Left lung (tissue), 14 donors: ENCODE measurements around the gene TMEM50A. TPM values are rescaled to one million over a fixed set of nuclear protein-coding genes. Genes with fewer than 3 reads are reported as not detected.
"Not testable (repeated sequence)": the region's sequence is repeated elsewhere in the genome, so short reads cannot be mapped to it uniquely, and the experiment has no call there.

Experiments used
- ATAC-seq: fragments of 200-7000 bp; cut with Tn5 transposase; one replicate; pipeline ENCODE4 v1.9.1; 2020; ENCODE audit warnings: moderate library complexity
- DNase-seq, 4 donors: peaks; one replicate each; pipeline ENCODE4 v3.0.0-alpha.2; 2013 to 2020
- H3K27ac ChIP-seq, 2 donors: fragments of 200-600 bp; sonication (generic) in 1 of 2; one replicate each; pipeline versions ENCODE4 v1.5.0 to v1.8.0; 2020 to 2021
- H3K27me3 ChIP-seq, 2 donors: fragments of 200-600 bp; sonication (generic) in 1 of 2; one replicate each; pipeline versions ENCODE4 v1.5.0 to v1.8.0; 2020 to 2021
- H3K36me3 ChIP-seq, 2 donors: fragments of 200-600 bp; sonication (generic) in 1 of 2; one replicate each; pipeline versions ENCODE4 v1.5.0 to v1.8.0; 2020 to 2021
- H3K4me1 ChIP-seq, 2 donors: fragments of 200-600 bp; one replicate each; pipeline ENCODE4 v1.8.0; 2021
- H3K4me3 ChIP-seq, 2 donors: fragments of 200-600 bp; sonication (generic) in 1 of 2; one replicate each; pipeline versions ENCODE4 v1.5.0 to v1.8.0; 2020 to 2021; ENCODE audit warnings: mild to moderate bottlenecking in 1 of 2
- H3K9me3 ChIP-seq, 2 donors: fragments of 200-600 bp; sonication (generic) in 1 of 2; one replicate each; pipeline versions ENCODE4 v1.5.0 to v1.8.0; 2020 to 2021
- intact Hi-C, 2 donors: fragments of 100-400 bp; cut with DNase I; formaldehyde crosslinking; loops; one replicate each; pipeline versions ENCODE4 v1.11.2 to v1.14.2; 2022
- long read RNA-seq, 12 donors: library from polyadenylated mRNA in 2 of 12; unstranded in 2 of 12; transcript quantifications; one replicate each; pipeline ENCODE4 v2.0.0 and lab custom pipeline, GENCODE V29; 2019 to 2026
- polyA plus RNA-seq, 6 donors: library from polyadenylated mRNA; unstranded; fragments of 120-200 nt; gene quantifications; one replicate each; pipeline ENCODE4 v1.2.1, GENCODE V29; 2013; ENCODE audit not compliant: insufficient read length in 6 of 6
- total RNA-seq, 2 donors: library from RNA; stranded (reverse); fragmentation: NEBNext Ultra II Directional; extraction: Animal tissue kit (Norgen Biotek cat#: 25700); gene quantifications; one replicate each; pipeline ENCODE4 v1.2.1, GENCODE V29; 2021
- TF ChIP-seq, protein P1 (sequence below), 2 donors: fragments of 200-600 bp; sonication (generic) in 1 of 2; IDR thresholded peaks; one replicate each; pipeline versions ENCODE4 v1.5.0 to v1.8.0; 2021; ENCODE audit warnings: antibody characterized with exemption in 2 of 2
- donor health status: DM: no; HTN: yes; CAD: no.
- donor health status: DM: no; HTN: no; CAD: no.

TMEM50A gene
- total RNA-seq (100 to 1,000 TPM; 120 to 128 TPM), polyA plus RNA-seq (100 to 1,000 TPM in 1 of 6 donors, 10 to 100 TPM in 5; 70.9 to 101 (median 81.3) TPM)
- long read RNA-seq, donor 1, transcript TMEM50A-201 (7 exons, 2,683 nt): major isoform, 52 of 78 reads
- long read RNA-seq, donor 1, partial matches to known transcripts: 25 of 78 reads
- long read RNA-seq, donor 1, other reads (novel, unspliced or antisense): 0 of 78 reads
- long read RNA-seq, donor 2, transcript TMEM50A-201 (7 exons, 2,683 nt): major isoform, 31 of 49 reads
- long read RNA-seq, donor 2, partial matches to known transcripts: 16 of 49 reads
- long read RNA-seq, donor 2, other reads (novel, unspliced or antisense): 0 of 49 reads
- long read RNA-seq, donor 3, transcript TMEM50A-201 (7 exons, 2,683 nt): major isoform, 41 of 65 reads
- long read RNA-seq, donor 3, partial matches to known transcripts: 22 of 65 reads
- long read RNA-seq, donor 3, other reads (novel, unspliced or antisense): 0 of 65 reads
- long read RNA-seq, donor 4, transcript TMEM50A-201 (7 exons, 2,683 nt): major isoform, 80 of 89 reads
- long read RNA-seq, donor 4, partial matches to known transcripts: 3 of 89 reads
- long read RNA-seq, donor 4, other reads (novel, unspliced or antisense): 2 of 89 reads
- long read RNA-seq, donor 5, transcript TMEM50A-201 (7 exons, 2,683 nt): major isoform, 35 of 43 reads
- long read RNA-seq, donor 5, partial matches to known transcripts: 7 of 43 reads
- long read RNA-seq, donor 5, other reads (novel, unspliced or antisense): 0 of 43 reads
- long read RNA-seq, donor 6, transcript TMEM50A-201 (7 exons, 2,683 nt): major isoform, 32 of 52 reads
- long read RNA-seq, donor 6, partial matches to known transcripts: 18 of 52 reads
- long read RNA-seq, donor 6, other reads (novel, unspliced or antisense): 0 of 52 reads
- long read RNA-seq, donor 7, transcript TMEM50A-201 (7 exons, 2,683 nt): major isoform, 22 of 26 reads
- long read RNA-seq, donor 7, partial matches to known transcripts: 0 of 26 reads
- long read RNA-seq, donor 7, other reads (novel, unspliced or antisense): 0 of 26 reads
- long read RNA-seq, donor 8, transcript TMEM50A-201 (7 exons, 2,683 nt): major isoform, 30 of 32 reads
- long read RNA-seq, donor 8, partial matches to known transcripts: 0 of 32 reads
- long read RNA-seq, donor 8, other reads (novel, unspliced or antisense): 0 of 32 reads
- long read RNA-seq, donor 9, partial matches to known transcripts: 0 of 2 reads
- long read RNA-seq, donor 9, other reads (novel, unspliced or antisense): 0 of 2 reads
- long read RNA-seq, donor 10, transcript TMEM50A-201 (7 exons, 2,683 nt): major isoform, 42 of 55 reads
- long read RNA-seq, donor 10, partial matches to known transcripts: 2 of 55 reads
- long read RNA-seq, donor 10, other reads (novel, unspliced or antisense): 6 of 55 reads
- long read RNA-seq, donor 11, transcript TMEM50A-201 (7 exons, 2,683 nt): major isoform, 52 of 253 reads
- long read RNA-seq, donor 11, partial matches to known transcripts: 195 of 253 reads
- long read RNA-seq, donor 11, other reads (novel, unspliced or antisense): 0 of 253 reads
- long read RNA-seq, donor 12, transcript TMEM50A-201 (7 exons, 2,683 nt): major isoform, 29 of 36 reads
- long read RNA-seq, donor 12, partial matches to known transcripts: 5 of 36 reads
- long read RNA-seq, donor 12, other reads (novel, unspliced or antisense): 0 of 36 reads

GRCh38 chr1:25338188-25338981, at the start of gene TMEM50A:
Gene TMEM50A, plus strand, starts transcription at chr1:25338334. Its CDS starts 2,153 bp downstream, at chr1:25340487.
- H3K4me3 ChIP-seq: peak within 1 kb of the TSS; percentile 83 to 93
- peaks cover 10 to 25% of the 10 kb centered on the region in 2 donors for H3K4me1 ChIP-seq
- TF ChIP-seq, protein P1, sequence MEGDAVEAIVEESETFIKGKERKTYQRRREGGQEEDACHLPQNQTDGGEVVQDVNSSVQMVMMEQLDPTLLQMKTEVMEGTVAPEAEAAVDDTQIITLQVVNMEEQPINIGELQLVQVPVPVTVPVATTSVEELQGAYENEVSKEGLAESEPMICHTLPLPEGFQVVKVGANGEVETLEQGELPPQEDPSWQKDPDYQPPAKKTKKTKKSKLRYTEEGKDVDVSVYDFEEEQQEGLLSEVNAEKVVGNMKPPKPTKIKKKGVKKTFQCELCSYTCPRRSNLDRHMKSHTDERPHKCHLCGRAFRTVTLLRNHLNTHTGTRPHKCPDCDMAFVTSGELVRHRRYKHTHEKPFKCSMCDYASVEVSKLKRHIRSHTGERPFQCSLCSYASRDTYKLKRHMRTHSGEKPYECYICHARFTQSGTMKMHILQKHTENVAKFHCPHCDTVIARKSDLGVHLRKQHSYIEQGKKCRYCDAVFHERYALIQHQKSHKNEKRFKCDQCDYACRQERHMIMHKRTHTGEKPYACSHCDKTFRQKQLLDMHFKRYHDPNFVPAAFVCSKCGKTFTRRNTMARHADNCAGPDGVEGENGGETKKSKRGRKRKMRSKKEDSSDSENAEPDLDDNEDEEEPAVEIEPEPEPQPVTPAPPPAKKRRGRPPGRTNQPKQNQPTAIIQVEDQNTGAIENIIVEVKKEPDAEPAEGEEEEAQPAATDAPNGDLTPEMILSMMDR (IDR thresholded peaks at IDR 0.05): no peak
- no peaks in the 10 kb centered on the region for H3K9me3 ChIP-seq
- H3K36me3 ChIP-seq: peaks cover 0 to 8% of the 10 kb centered on the region in 2 donors
- H3K27ac ChIP-seq: peak within 1 kb of the TSS; percentile 98 to 99
- intact Hi-C loops: no loop called here
- ATAC-seq (peak; percentile 95), DNase-seq (peak; percentile 85 to 95 (median 90))
- H3K27me3 ChIP-seq: no peaks in the 10 kb centered on the region

DNA sequence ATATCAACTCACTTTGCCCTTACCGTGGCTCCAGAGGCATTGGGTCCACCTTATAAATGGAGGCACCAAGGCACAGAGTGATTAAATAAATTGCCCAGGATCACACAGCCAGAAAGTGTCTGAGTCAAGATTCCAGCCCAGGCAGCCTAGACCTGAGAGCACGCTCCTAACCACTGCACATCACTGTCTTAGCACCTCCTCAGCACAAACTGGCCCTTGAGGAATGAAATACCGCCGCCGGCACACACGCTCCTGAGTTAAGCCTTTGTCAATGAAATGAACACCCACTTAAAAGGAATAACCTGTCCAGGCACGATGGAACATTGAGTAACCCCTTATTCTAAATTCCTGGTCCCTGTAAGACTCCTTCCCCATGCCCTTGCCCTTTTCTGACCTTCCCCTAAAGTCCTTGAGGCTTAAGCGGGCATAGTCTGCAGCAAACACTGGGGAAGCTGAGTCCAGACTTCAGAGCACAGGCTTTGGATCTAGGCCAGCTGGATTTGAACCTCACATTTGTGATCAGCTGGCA, 49.5 kb upstream of the TMEM50A start:
- DNase-seq, H3K27me3 ChIP-seq, ATAC-seq, H3K36me3 ChIP-seq, H3K9me3 ChIP-seq, H3K4me3 ChIP-seq, intact Hi-C loops, H3K27ac ChIP-seq, H3K4me1 ChIP-seq: not testable (repeated sequence)

DNA sequence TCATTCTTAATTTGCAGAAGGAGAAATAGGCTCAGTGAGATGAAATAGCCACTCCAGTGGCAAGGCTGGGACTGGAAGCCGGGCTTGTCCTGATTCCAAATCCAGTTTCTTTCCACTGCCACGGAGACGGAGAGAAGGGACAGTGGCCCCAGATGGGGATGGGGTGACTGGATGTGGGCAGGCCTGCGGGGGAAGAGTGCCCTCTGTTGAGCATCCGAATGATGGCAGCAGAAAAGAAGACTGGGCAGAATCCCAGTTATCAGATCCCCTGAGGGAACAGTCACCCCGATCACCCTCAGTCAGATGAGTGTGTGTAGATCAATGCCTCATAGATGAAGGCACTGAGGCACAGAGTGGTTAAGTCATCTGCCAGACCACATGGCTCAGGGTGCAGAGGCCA, 48.1 kb upstream of the TMEM50A start:
- H3K36me3 ChIP-seq, DNase-seq, intact Hi-C loops, H3K9me3 ChIP-seq, H3K27me3 ChIP-seq, H3K4me1 ChIP-seq, H3K27ac ChIP-seq, H3K4me3 ChIP-seq: not testable (repeated sequence)
- ATAC-seq: peak; percentile 85

DNA sequence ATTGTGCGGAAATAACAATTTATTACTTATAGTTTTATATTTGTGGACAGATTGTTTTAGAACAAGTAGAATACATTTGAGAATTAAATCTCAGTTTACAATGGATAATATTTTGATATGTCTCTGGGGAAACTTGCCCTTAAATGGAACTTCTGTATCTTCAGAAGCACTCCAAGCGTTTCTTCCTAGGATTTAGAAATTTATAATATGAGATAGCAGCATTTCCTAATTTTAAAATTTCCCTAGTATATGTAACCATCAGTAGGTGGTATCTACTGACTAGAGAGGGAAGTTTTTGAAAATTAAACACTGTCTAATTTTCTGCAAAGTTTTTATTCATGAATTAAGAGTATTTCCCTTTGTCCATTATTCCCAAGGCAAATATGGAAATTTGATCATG, 44.7 kb upstream of the TMEM50A start:
- H3K4me1 ChIP-seq, ATAC-seq: not testable (repeated sequence)

GRCh38 chr1:25294889-25295826, 43.0 kb upstream of the TMEM50A start:
- H3K9me3 ChIP-seq, H3K4me3 ChIP-seq, intact Hi-C loops, ATAC-seq, H3K4me1 ChIP-seq, H3K27me3 ChIP-seq, H3K27ac ChIP-seq, DNase-seq, H3K36me3 ChIP-seq: not testable (repeated sequence)

More for the DNA sequence above, 44.7 kb upstream of the TMEM50A start:
- H3K36me3 ChIP-seq, H3K9me3 ChIP-seq, H3K4me3 ChIP-seq, H3K27me3 ChIP-seq, intact Hi-C loops, DNase-seq, H3K27ac ChIP-seq: not testable (repeated sequence)

- H3K27ac ChIP-seq, H3K27me3 ChIP-seq, H3K36me3 ChIP-seq, H3K9me3 ChIP-seq, DNase-seq, intact Hi-C loops, ATAC-seq, H3K4me1 ChIP-seq, H3K4me3 ChIP-seq: not testable (repeated sequence)
Measured at GRCh38 chr1:25296501-25296900, 41.6 kb upstream of the TMEM50A start.

DNA sequence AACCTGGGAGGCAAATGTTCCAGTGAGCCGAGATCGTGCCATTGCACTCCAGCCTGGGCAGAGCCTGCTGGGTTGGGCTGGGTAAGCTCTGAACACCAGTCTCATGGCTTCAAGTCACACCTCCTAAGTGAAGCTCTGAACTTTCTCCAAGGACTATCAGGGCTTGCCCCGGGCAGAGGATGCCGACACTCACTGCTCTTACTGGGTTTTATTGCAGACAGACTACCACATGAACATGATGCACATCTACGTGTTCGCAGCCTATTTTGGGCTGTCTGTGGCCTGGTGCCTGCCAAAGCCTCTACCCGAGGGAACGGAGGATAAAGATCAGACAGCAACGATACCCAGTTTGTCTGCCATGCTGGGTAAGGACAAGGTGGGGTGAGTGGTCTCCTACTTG, 37.4 kb upstream of the TMEM50A start:
- DNase-seq, intact Hi-C loops, ATAC-seq, H3K27me3 ChIP-seq, H3K36me3 ChIP-seq, H3K27ac ChIP-seq, H3K9me3 ChIP-seq, H3K4me1 ChIP-seq, H3K4me3 ChIP-seq: not testable (repeated sequence)

- ATAC-seq, intact Hi-C loops, H3K4me3 ChIP-seq, H3K4me1 ChIP-seq, H3K27me3 ChIP-seq, H3K27ac ChIP-seq, DNase-seq, H3K9me3 ChIP-seq, H3K36me3 ChIP-seq: not testable (repeated sequence)
Measured at GRCh38 chr1:25302330-25302729, 35.8 kb upstream of the TMEM50A start.

DNA sequence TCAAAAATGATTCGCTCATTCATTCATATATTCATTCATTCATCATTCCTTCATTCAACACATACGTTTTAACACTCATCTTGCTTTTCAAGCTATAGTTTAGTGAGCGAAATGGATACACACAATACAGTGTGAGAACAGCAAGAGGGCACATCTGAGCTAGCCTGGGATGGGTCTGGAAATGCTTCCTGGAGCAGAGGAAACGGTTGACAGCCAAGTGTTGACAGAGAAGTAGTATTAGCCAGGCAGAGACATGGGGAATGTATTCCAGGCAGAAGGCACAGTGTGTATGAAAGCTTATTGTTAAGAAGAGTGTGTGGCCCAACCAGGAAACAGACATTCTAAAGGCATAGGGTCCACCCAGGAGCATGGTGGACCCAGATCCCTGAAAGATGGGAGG, 33.2 kb upstream of the TMEM50A start:
- H3K4me3 ChIP-seq, H3K27ac ChIP-seq, DNase-seq, H3K27me3 ChIP-seq, H3K9me3 ChIP-seq, intact Hi-C loops, ATAC-seq, H3K36me3 ChIP-seq, H3K4me1 ChIP-seq: not testable (repeated sequence)
